MM.1S (cell line): Measurements from ENCODE around the gene SAMD8.

Experiments used
- EZH2 ChIP-seq: fragments of 300-600 bp; sonication (generic); optimal IDR thresholded peaks from 2 replicates; pipeline ENCODE3; 2017; ENCODE audit warnings: low read depth, mild to moderate bottlenecking, antibody characterized with exemption, low read length, mixed read lengths
- EZH2phosphoT487 ChIP-seq: fragments of 300-600 bp; sonication (generic); IDR thresholded peaks from 2 replicates; pipeline ENCODE4 v1.6.1; 2018; ENCODE audit warnings: antibody characterized with exemption, low read length
- TF ChIP-seq, protein P1 (sequence below): fragments of 300-600 bp; sonication (generic); IDR thresholded peaks from 2 replicates; pipeline ENCODE4 v1.5.1; 2016; ENCODE audit warnings: antibody characterized with exemption, low read length, mixed read lengths

DNA sequence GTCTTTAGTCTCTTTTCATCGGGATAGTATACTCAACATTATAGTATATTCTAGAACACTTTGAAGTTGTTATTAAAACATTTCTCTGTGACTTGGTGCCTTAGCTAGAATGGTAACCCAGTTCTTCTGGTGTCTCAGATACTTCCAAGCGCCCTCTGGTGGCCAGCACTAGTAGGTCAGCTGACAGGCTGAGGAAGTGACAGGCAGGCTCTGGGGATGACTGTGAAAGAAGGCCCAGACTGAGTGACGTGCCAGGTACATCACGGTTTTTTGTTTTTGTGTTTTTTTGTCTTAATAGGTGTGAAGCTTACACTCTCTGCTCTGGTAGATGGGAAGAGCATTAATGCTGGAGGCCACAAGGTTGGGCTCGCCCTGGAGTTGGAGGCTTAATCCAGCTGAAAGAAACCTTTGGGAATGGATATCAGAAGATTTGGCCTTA is 119.2 kb downstream of the SAMD8 start:
- TF ChIP-seq, protein P1, sequence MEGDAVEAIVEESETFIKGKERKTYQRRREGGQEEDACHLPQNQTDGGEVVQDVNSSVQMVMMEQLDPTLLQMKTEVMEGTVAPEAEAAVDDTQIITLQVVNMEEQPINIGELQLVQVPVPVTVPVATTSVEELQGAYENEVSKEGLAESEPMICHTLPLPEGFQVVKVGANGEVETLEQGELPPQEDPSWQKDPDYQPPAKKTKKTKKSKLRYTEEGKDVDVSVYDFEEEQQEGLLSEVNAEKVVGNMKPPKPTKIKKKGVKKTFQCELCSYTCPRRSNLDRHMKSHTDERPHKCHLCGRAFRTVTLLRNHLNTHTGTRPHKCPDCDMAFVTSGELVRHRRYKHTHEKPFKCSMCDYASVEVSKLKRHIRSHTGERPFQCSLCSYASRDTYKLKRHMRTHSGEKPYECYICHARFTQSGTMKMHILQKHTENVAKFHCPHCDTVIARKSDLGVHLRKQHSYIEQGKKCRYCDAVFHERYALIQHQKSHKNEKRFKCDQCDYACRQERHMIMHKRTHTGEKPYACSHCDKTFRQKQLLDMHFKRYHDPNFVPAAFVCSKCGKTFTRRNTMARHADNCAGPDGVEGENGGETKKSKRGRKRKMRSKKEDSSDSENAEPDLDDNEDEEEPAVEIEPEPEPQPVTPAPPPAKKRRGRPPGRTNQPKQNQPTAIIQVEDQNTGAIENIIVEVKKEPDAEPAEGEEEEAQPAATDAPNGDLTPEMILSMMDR = peak; percentile 94
- TF ChIP-seq EZH2phosphoT487 (no peak), EZH2 (no peak)
